ENCODE data around the gene HSPA9. TPM values are rescaled to one million over a fixed set of nuclear protein-coding genes. Genes with fewer than 3 reads are reported as not detected.

Gene HSPA9
- total RNA-seq, 2 donors from 2014 or later, result 208 to 261 TPM

DNA sequence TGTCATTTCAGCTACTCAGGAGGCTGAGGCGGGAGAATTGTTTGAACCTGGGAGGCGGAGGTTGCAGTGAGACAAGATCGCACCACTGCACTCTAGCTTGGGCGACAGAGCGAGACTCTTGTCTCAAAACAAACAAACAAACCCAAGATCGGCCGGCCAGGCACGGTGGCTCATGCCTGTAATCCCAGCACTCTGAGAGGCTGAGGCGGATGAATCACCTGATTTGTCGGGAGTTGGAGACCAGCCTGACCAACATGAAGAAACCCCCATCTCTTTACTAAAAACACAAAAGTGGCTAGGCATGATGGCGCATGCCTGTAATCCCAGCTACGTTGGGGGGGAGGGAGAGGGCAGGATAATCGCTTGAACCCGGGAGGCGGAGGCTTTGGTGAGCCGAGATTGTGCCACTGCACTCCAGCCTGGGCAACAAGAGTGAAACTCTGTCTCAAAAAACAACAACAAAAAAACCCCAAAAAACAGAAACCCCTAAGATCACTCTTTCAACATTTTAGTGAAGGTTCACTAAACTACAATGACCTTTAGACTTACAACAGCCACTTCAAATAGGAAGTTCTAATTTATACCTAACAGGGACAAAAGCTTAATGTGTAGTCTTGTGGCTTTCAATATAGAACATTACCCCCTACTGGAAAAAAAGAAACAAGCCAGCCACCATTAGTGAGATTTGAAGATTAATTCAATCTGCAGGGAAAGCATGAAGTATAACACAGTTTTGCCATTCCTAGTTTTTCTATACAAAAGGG is 7.0 kb downstream of the HSPA9 start:
- intact Hi-C loops (cut with DNase I), result no loop called here
- DNase-seq (no peak), ATAC-seq (no peak)

- intact Hi-C loops (cut with DNase I), result no loop called here
- DNase-seq (no peak), ATAC-seq (no peak)
Observed at GRCh38 chr5:138566792-138567191, 8.4 kb downstream of the HSPA9 start.

- DNase-seq (no peak), ATAC-seq (peak in 1 of 2 donors; percentile 51)
- intact Hi-C loops (cut with DNase I), result no loop called here
Observed at GRCh38 chr5:138565100-138565821, 9.9 kb downstream of the HSPA9 start.

- intact Hi-C loops (cut with DNase I), result no loop called here
Observed at GRCh38 chr5:138564242-138564641, 11.0 kb downstream of the HSPA9 start.

GRCh38 chr5:138563340-138564118 is 11.7 kb downstream of the HSPA9 start:
- intact Hi-C loops (cut with DNase I), result no loop called here
- no peak for DNase-seq
- ATAC-seq, result no peak

More at GRCh38 chr5:138564242-138564641, 11.0 kb downstream of the HSPA9 start:
- ATAC-seq (no peak), DNase-seq (no peak)

DNA sequence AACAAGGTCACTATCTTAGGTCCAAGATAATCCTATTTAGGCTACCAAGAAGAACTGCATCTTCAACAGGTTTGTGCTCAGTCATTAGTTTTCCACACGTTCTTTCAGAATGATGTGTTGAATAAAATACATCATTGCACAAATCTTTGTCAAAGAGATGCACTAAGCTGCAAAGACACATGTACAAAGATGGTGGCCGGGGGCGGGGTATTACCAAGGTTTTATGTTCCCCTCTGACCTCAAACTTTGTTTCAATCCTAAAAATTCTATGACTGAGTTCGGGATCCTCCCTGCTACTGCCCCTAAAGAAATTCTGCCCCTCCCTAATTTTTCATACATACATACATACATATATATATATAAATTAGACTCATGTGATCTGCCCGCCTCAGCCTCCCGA is 14.2 kb downstream of the HSPA9 start:
- intact Hi-C loops (cut with DNase I), result no loop called here

GRCh38 chr5:138559937-138560336 is 15.3 kb downstream of the HSPA9 start:
- DNase-seq, result no peak
- intact Hi-C loops (cut with DNase I), result no loop called here
- ATAC-seq, result no peak

More for the DNA sequence above, 14.2 kb downstream of the HSPA9 start:
- ATAC-seq (no peak), DNase-seq (no peak)

- intact Hi-C loops (cut with DNase I), result no loop called here
- ATAC-seq, result no peak
- no peak for DNase-seq
Observed at GRCh38 chr5:138557677-138558076, 17.5 kb downstream of the HSPA9 start.

- intact Hi-C loops (cut with DNase I), result no loop called here
- DNase-seq (no peak), ATAC-seq (no peak)
Observed at GRCh38 chr5:138554143-138554542, 21.1 kb downstream of the HSPA9 start.

- no peak for DNase-seq
- no peak for ATAC-seq
- intact Hi-C loops (cut with DNase I), result no loop called here
Observed at GRCh38 chr5:138553437-138554095, 21.6 kb downstream of the HSPA9 start.

- DNase-seq, result no peak
- no peak for ATAC-seq
- intact Hi-C loops (cut with DNase I), result no loop called here
Observed at GRCh38 chr5:138552657-138553056, 22.5 kb downstream of the HSPA9 start.

DNA sequence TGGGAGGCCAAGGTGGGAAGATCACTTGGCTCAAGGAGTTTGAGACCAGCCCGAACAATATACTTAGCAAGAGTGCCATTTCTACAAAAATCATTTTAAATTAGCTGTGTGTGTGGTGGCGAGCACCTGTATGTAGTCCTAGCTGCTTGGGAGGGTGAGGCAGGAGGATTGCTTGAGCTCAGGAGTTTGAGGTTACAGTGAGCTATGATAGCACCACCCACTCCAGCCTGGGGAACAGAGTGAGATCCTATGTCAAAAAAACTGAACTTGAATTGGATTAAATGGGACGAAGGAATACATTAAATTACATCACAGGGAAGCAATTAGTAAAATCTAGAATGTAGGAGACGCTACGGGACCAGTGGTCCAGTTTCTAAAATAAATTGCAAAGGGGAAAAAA is 25.8 kb downstream of the HSPA9 start:
- ATAC-seq (no peak), DNase-seq (no peak)
- intact Hi-C loops (cut with DNase I), result loop anchor here in 1 of 2 donors (5.0 kb wide), 1 partner anchor 97 kb away; no protein-coding TSS in a partner anchor

- intact Hi-C loops (cut with DNase I), result loop anchor here in 1 of 2 donors (5.0 kb wide), 1 partner anchor 94 kb away; no protein-coding TSS in a partner anchor
- no peak for ATAC-seq
- DNase-seq, result no peak
Observed at GRCh38 chr5:138545919-138546562, 29.2 kb downstream of the HSPA9 start.

- intact Hi-C loops (cut with DNase I), result loop anchor here in 1 of 2 donors (5.0 kb wide), 1 partner anchor 92 kb away; no protein-coding TSS in a partner anchor
- no peak for ATAC-seq
- peak; percentile 36 for DNase-seq
Observed at GRCh38 chr5:138544181-138545134, 30.7 kb downstream of the HSPA9 start.

DNA sequence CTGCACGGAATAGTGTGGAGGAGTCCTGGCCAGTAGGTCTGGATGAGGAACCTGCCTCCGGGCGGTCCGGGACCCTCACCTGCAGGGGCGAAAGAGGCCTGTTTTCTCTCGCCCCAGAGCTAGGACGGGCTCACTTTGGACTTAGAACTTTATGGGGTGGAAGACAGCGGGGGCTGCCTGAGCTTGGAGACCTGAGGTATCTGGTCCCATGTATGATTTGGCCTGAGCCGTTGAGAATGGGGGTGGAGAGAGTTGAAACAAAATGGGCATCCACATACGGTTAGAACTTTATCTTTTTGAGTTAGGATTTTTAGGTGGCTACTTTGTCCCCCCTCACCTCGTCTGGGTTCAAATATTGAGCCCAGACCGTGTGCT is 31.5 kb downstream of the HSPA9 start:
- intact Hi-C loops (cut with DNase I), result no loop called here
- DNase-seq (no peak), ATAC-seq (peak; percentile 62 to 76)

DNA sequence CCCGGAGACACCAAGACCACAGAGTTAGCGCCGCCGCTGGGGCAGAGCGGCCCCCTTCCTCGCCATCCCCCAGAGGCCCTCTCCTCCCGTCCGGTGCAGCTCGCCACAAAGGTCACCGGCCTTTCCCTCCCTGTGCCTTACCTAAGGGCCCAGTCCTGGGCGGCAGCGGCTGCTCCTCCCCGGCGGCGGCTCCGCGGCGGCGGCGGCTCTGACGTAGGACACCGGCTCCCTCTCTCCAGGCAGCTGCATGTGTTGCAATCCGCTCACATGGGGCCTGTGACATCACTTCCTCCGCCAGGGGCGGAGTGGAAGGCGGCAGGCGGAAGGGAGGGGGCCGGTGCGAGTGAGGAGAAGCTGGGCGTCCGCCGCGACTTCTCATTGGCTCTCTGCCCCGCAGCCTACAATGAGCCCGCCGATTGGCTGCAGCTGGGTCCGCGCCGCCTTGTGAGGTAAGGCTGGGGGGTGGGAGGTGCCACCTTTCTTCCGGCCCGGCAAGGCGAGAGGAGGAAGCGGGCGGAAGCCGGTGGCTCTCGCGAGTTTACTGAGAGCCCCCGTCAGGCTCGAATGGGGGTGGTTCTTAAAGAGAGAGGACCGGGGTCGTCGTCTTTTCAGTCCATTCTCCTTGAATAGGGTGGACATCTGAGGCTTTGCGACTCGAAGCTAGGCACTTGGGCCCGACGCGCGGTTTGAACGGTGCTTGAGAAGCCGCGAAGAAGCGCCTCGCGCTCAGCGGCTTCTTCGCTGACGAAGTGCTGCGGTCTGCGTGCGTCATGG is 32.1 kb downstream of the HSPA9 start, which contains the start of gene ETF1:
ETF1 (minus strand) TSS at position 281 of the 774 bp plus-strand sequence. CDS start 318 bp downstream, outside the sequence.
- intact Hi-C loops (cut with DNase I), result no loop called here
- ATAC-seq (peak; percentile 96), DNase-seq (peak; percentile 100)

Measured in left cardiac atrium (tissue), 4 donors.